Activated CD4-positive, alpha-beta T cell treated with anti-CD3 and anti-CD28 coated beads for 4 hours (primary cell): ENCODE data around the gene TMED4.
A peak's percentile ranks its signal among the peaks of the same experiment; 100 is the strongest.
"Not testable (repeated sequence)": the region's sequence is repeated elsewhere in the genome, so short reads cannot be mapped to it uniquely, and the experiment has no call there.

Experiments used
- DNase-seq, 2 donors: peaks; one replicate each; pipeline ENCODE4 v3.0.0-alpha.2; 2020

The TMED4 gene

GRCh38 chr7:44568771-44569560 lies 13.1 kb downstream of the TMED4 start:
- DNase-seq: no peak

DNA sequence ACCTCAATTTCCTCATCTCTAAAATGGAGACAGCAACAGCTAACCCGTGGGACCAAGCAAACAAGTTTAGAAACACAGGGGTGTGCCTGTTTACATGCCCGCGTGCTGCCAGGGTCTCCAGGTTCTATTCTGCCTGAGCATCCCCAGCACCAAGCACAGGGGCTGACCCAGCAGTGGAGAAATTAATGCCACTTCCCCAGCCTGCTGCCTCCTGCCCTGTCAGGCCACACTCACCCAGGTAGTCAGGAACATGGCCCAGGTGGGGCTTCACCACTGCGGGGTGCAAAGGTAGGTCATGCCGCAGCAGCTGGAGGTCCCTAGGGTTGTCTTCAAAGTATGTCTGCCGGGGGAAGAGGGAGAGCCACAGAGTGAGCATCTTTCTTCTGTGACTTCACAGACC lies 14.1 kb downstream of the TMED4 start:
- DNase-seq: no peak

DNA sequence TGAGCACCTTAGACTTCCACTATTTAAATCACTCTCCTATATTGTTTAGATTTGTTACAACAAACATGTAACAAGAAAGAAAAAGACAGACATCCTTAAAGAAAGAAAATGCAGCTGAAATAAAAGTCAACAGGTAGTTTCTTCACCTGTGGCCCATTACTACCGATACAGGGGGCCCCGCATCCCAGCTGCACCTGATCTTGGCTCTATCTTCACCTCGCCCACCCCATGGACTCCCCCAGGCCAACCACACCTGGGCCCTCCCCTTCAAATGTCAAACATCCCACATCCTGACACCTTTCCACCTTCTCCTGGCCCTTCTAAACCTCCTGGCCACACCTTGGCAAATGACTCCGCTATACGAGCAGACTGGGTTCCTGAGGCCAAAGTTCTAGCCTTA lies 15.4 kb downstream of the TMED4 start:
- DNase-seq: no peak

GRCh38 chr7:44565795-44566559 lies 16.1 kb downstream of the TMED4 start:
- no peak for DNase-seq

DNA sequence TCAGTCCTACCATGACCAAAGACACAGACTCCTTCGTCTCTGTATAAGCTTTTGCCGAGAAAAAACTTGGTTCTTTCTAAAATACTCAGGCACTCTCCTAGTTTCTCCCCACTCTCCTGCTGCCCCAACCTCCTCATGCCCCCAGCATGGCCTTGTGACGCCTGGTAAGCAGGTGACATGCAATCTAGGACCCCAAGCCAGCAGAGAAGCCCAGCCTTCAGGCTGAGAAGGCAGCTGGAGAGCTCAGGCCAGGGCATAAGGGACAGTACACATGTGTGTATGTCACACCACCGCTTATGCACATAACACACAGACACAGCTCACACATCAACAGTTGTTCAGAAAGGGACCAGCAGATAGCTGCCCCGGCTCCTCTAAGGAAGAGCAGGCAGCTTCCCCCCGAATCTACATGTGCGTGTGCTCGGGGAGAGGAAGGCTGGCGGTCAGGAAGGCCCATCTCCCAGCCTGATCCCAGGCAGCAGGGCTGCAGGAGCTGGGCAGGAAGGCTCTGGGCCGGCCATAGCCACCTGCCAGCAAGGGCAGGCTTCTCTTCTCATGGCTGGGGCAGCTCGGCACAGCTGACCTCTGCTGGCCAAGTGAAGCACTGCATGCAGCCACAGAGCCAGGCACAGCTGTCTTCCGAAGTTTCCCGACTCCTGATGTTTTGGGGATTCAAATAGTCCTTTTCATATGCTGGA lies 16.8 kb downstream of the TMED4 start:
- peak; percentile 42 to 53 for DNase-seq

GRCh38 chr7:44564606-44565005 lies 17.4 kb downstream of the TMED4 start:
- no peak for DNase-seq

DNA sequence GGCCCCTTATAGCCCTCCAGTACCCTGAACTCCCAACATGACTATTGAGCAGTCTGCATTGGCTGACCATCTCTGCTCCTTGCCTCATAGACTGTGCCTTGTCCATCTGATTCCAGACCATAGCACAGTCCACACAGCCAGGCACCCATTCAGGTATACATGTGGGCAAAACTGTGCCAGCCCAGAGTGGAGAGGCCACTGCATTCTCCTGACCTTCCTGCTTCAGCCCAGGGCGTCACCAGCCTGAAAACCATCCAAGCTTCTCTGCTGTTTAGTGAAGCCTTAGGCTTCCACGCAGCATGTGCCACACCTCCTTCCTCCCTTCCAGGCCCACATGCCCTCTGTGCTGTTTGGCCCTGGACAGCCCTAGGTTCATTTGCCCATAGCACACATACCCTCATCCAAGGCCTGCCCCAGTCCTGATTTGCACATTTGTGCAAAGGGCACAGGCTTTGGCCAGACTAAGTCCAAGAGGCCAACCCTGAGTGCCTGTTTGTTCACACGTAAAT lies 18.8 kb downstream of the TMED4 start:
- no peak for DNase-seq

DNA sequence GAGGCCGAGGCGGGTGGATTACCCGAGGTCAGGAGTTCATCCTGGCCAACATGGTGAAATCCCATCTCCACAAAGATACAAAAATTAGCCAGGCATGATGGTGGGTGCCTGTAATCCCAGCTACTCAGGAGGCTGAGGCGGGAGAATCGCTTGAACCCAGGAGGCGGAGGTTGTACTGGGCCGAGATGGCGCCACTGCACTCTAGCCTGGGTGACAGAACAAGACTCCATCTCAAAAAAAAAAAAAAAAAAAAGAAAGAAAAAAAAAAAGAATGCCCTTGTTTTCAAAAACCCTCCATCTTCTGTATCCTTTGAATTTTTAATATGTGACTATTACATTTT lies 19.4 kb downstream of the TMED4 start:
- DNase-seq: not testable (repeated sequence)

DNA sequence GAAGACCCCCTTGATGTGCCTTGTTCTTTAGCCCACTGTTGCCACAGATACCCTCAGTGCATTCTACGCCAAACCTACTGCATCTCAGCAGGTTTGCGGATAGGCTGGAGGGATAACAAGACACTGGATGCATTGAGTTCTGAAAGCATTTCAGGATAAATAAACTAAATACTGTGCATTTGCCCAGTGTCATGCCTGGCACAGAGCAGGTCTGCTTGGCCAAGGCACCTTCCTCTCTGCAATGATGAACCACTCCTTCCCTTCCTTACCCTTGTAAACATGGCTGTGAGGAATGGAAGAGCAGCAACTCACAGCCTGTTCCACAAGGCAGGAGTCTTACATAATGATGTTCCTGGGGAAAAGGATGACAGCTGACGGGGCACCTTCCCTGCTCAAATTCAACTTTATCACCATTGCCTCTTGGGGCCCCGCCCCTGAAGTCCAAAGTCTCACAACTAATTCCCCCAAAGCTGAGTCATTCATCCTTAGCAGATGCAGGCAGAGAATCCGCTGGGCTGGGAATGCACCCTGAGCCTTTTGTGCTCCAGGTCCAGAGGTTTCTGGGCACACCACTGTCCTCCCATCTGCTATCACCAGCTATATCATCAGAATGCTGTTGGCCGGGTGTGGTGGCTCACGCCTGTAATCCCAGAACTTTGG lies 19.9 kb downstream of the TMED4 start:
- DNase-seq: no peak

DNA sequence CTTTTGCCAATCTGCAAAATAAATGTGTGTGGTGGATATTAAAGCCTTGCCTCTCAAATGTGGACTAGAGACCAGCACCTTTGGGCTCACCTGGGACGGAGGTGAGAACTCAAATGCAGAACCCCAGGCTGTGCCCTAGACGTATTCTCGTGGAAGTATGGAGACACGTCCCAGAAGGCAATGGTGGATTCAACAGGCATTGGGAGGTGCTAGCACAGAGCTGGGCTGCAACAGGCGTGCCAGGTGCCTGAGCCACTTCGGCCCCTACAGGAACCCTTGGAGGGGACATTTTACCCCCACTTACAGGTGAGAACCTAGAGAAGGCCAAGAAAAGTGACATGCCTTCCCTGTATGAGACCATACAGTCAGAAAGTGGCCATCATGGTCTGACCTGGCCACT lies 20.6 kb downstream of the TMED4 start:
- DNase-seq: no peak

GRCh38 chr7:44559485-44559884 lies 22.5 kb downstream of the TMED4 start:
- peak in 1 of 2 donors; percentile 0 for DNase-seq

DNA sequence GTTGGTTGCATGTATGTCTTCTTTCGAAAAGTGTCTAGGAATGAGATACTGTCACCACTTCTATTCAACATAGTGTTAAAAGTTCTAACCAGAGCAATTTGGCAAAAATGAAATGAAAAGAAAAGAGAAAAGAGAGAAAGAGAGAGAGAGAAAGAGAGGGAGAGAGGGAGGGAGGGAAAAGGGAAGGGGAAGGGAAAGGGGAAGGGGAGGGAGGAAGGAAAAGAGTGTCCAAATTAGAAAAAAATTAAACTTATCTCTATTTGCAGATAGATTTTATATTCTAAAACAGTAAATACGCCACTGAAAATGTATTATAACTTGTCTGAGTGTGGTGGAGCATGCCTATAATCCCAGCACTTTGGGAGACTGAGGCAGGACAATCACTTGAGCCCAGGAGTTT lies 24.5 kb downstream of the TMED4 start:
- DNase-seq: no peak

- no peak for DNase-seq
Measured at GRCh38 chr7:44555350-44555749, 26.7 kb downstream of the TMED4 start.

DNA sequence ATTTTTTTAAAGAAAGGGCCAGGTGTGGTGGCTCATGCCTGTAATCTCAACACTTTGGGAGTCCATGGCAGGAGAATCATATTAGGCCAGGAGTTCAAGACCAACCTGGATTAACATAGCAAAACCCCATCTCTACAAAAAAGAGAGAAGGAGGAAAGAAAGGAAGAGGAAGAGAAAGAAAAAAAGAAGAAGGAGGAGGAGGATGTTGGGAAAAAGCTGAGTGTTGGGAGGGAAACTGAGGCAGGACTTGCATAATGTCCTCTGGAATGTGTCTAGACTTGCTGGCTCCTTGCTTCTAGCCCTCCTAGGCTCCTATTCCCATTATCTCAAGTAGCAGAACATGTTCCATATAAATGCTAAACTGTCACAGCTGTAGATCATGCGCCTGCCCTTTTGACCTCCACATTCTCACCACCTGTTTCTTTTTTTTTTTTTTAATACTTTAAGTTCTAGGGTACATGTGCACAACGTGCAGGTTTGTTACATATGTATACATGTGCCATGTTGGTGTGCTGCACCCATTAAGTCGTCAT lies 29.5 kb downstream of the TMED4 start:
- DNase-seq: not testable (repeated sequence)

GRCh38 chr7:44549457-44549856 lies 32.6 kb downstream of the TMED4 start:
- no peak for DNase-seq

DNA sequence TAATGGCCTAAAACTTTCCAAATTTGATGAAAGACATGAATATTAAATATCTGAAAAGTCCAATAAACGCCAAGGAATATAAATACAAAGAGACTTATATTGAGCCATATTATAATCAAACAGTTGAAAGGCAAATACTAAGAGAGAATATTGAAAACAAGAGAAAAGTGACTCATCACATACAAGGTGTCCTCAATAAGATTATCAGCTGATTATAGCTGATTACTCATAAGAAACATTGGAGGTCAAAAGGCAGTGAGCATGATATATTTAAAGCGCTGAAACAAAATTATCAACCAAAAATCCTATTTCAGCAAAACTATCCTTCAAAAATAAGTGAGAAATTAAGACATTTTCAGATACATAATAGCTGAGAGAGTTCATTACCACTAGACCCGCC lies 33.1 kb downstream of the TMED4 start:
- no peak for DNase-seq

GRCh38 chr7:44547536-44548231 lies 34.3 kb downstream of the TMED4 start:
- DNase-seq: no peak

- DNase-seq: no peak
Measured at GRCh38 chr7:44541876-44542610, 40.0 kb downstream of the TMED4 start.

DNA sequence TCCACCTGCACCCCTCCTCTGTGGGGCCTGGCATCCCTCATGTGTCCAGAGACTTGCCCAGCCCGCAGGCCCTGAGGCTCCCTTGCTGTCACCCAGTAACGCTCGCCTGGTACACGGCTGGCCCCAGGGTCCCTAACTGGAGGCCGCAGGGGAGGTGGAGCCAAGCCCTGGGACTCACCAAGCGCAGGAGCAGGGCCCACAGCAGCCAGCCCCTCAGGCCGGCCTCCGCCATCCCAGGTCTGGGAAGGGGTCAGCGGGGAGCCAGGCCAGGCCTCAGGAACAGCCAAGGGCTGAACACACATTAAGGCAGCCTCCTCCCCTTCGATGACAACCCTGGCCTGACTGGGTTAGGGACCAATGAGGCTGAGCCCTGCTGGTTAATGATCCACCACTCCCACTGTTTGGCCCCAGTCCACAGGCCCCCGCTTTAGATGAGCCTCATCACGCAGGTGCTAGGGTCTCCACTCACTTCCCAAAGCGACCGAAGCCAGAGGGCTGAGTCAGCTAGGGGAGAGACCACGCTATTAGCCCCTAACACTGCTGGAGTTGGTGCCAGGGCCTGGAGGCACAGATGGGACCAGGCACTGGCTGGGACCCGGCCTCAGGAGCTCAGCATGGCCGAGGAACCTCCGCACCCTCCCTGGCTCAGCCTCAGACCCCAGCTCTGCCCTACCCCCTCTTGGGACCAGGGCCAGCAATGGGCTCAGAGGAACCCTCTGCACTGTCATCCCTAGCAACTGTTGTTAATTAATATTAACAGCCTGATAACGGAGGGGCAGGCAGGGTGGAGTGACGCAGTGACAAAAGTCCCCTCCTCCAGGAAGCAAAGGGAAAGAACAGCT lies 40.8 kb downstream of the TMED4 start, which contains the start of gene NPC1L1:
NPC1L1 (minus strand) TSS at position 303 of the 842 bp plus-strand sequence; CDS start at position 232, 71 bp downstream.
- DNase-seq: no peak

GRCh38 chr7:44540592-44541027 lies 41.4 kb downstream of the TMED4 start:
- no peak for DNase-seq
